GM19452 (cell line): ENCODE measurements around the gene SERPINC1.
"Not testable (repeated sequence)": the region's sequence is repeated elsewhere in the genome, so short reads cannot be mapped to it uniquely, and the experiment has no call there.

ENCODE experiments used
- ATAC-seq: cut with Tn5 transposase; IDR thresholded peaks from one replicate; pipeline ENCODE4 v1.9.1; 2021; ENCODE audit not compliant: unreplicated experiment

The SERPINC1 gene

GRCh38 chr1:173917149-173917548 lies at the start of gene SERPINC1:
SERPINC1 (minus strand) TSS chr1:173917327; CDS start chr1:173917259, 68 bp downstream.
- no peak for ATAC-seq

DNA sequence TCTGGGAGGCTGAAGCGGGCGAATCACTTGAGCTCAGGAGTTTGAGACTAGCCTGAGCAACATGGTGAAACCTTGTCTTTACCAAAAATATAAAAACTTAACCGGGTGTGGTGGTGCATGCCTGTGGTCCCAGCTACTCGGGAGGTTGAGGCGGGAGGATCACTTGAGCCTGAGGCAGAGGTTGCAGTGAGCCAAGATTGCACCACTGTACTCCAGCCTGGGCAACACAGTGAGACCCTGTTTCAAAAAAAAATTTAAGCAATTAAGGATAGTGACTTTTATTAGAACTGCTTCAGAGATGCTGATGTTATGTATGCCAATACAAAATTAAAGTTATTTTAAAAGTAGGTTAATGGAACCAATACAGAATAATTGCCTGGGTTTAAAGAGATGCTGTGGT lies 48.8 kb upstream of the SERPINC1 start:
- ATAC-seq = not testable (repeated sequence)

GRCh38 chr1:173963477-173963876 lies 46.4 kb upstream of the SERPINC1 start:
- ATAC-seq = no peak

DNA sequence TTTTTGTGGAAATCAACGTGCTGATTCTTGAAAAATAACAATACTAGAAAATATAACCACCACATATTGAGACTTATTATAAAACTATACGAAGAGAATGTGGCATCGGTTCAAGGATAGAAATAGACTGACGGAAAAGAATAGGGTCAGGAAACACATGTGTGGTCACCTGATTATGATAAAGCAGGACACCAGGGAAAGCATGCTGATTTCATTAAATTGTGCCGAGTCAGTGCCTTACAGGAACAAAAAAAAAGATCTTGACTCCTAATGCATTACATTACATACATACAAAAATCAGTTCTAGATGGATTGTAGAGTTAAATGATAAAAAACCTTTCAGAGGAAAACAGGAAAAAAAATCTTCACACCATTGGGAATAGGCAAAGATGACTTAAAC lies 43.5 kb upstream of the SERPINC1 start:
- no peak for ATAC-seq

GRCh38 chr1:173954179-173954578 lies 37.1 kb upstream of the SERPINC1 start:
- ATAC-seq = no peak

DNA sequence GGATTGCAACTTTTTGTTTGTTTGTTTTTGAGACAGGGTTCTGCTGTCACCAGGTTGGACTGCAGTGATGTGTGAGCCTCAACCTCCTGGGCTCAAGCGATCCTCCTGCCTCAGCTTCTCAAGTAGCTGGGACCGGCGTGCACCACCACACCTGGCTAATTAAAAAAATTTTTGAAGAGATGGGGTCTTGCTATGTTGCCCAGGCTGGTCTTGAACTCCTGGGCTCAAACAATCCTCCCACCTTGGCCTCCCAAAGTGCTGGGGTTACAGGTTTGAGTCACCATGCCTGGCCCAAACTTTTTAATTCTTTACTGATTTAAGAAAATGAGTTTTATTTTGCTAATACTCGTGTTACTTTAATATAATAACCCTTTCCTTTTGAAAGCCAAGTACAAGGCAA lies 31.5 kb upstream of the SERPINC1 start:
- ATAC-seq = no peak

DNA sequence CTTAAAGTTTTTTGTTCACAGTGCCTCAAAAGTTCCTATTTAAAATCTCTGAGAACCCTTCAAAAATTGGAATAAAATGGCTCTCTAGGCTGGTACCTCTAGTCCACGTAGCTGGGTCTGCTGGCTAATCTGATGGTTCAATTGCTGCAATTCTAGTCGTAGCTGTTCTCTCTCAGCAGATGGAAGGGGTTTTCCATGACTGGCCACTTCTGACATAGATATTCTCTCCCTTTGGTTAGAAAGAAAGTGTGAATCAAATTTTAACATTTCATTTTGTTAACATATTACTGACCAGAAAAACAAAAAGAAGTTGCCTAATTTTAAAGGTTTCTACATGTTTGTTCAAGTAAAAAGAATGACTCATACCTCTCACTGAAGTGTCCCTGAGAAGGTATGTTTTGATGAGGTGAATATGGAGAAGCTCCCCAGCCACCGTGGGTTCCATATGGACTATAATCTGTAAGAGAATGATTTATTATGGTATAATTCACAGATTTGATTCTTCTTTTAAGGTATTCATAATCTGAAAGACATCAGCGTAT lies 29.3 kb upstream of the SERPINC1 start:
- ATAC-seq = no peak

DNA sequence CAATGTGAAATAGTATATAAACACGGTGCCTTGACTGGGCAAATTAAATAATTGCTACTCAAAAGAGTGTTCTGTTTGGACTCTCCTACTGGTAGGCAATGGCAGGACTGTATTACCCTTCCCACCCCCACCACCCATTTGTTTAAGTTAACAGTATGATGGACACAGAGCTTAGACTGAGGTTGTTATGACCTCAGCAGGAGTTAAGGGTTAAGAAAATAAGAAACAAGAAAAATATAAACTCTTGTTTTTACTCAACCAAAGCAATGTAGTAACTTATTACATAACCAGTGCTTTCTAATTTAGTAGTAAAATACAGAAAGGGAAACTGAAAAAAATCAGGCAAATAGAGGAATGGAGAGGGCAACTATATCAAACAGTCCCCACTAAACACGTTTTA lies 19.9 kb upstream of the SERPINC1 start:
- no peak for ATAC-seq

- no peak for ATAC-seq
These were observed 17.3 kb upstream of the SERPINC1 start for GRCh38 chr1:173934440-173934839.

GRCh38 chr1:173930541-173930940 lies 13.4 kb upstream of the SERPINC1 start:
- not testable (repeated sequence) for ATAC-seq

GRCh38 chr1:173925306-173926242 lies 8.4 kb upstream of the SERPINC1 start:
- ATAC-seq = no peak

GRCh38 chr1:173920861-173921260 lies 3.7 kb upstream of the SERPINC1 start:
- ATAC-seq = no peak

DNA sequence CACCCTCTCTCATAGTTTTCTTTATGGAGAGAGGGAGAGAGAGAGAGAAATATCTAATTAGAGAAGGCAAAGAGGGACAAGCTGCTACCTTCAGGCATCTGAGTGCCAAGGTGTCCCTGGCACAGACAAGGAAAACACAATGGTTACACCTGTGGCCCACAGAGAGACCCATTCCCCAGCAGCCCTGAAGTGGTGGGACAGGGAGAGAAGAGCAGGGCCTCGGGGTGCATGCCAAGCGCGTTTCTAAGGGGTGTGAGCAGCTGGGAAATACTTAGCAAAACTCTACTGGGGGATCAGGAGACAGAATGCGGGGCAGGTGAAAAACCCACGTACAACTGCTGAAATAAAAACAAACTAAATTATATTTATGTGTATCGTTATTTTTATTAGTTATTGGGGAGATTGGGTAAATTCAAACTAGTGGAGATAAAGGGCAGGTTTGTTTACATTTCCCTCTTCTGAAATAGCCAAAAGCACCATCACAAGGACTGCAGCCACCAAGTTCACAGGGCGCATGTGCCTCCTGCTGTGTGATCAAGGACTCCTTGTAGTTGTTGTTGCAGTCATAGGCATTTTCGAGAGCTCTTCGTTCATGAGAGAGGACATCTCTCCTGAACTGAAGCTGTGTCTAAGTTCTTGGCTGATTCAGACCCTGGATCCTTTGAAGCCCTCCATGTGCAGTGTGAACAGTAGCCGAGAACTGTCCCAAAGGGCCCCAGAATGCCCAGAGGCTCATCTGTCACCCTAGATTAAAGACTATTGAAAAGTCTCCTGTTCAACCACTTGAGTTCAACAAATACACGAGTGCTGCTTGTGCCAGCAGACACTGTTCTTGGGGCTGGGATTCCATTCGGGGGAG lies 737 bp upstream of the SERPINC1 start:
- ATAC-seq = no peak

GRCh38 chr1:173916667-173917066 lies 460 bp downstream of the SERPINC1 start:
- no peak for ATAC-seq

GRCh38 chr1:173915596-173915995 lies 1.5 kb downstream of the SERPINC1 start:
- no peak for ATAC-seq

DNA sequence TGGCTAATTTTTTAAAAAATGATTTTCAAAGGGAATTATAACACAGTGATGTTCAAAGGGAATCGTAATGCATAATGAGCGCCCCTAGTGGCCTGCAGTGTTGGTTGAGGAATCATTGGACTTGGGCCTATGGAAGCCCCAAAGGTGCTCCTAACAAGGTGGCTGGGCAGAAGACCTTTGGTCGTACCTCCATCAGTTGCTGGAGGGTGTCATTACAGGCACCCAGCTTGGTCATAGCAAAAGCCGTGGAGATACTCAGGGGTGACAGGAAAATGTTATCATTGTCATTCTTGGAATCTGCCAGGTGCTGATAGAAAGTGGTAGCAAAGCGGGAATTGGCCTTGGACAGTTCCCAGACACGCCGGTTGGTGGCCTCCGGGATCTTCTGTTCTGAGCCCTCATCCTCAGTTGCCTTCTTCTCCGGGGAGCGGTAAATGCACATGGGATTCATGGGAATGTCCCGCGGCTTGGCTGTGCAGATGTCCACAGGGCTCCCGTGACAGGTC lies 2.7 kb downstream of the SERPINC1 start:
- no peak for ATAC-seq

- no peak for ATAC-seq
These were observed 4.0 kb downstream of the SERPINC1 start for GRCh38 chr1:173913111-173913510.

DNA sequence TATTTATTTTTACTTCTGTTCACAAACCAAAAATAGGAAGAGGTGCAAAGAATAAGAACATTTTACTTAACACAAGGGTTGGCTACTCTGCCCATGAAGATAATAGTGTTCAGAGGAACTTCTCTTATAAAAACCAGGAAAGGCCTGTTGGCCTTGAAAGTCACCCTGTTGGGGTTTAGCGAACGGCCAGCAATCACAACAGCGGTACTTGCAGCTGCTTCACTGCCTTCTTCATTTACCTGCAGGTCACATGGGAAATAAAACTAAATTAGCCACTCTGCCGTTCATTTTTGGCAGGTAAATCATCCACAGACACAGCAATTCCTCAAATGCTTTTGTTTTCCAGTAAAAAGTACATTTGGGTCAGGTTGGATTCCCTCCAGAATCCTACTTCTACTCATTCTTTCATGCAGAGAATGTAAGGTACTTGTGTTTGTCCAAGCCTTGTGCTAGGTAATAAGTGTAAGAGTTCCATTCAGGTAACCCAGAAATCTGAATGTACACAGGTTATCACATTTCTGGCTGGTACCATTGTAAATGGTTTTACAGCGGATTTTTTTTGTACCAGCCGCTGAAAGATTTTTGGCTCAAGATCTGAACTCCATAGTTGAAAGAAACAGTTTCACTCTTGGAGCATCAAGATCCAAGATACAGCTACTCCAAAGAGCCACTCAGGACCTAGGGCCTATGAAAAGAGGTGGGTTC lies 13.1 kb downstream of the SERPINC1 start:
- ATAC-seq = no peak

- no peak for ATAC-seq
These were observed 16.1 kb downstream of the SERPINC1 start for GRCh38 chr1:173900992-173901391.

- ATAC-seq = no peak
These were observed 16.7 kb downstream of the SERPINC1 start for GRCh38 chr1:173900427-173900826.

DNA sequence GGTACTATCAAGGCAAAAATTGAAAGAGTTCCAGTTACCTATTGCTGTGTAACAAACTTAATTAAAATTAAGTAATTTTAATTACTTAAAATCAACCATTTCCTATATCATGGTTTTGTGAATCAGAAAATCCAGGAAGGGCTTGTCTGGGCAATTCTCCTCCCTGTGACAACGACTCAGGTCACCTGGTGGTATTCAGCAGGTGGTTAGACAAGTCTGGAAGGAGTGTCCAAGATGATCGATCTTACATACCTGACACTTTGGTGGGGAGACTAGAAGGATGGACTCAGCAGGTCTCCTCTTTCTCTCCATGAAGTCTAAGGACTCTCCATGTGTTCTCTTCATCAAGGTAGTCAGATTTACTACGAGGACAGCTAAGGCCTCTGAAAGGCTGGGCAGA lies 22.9 kb downstream of the SERPINC1 start:
- ATAC-seq = no peak
